Dermis lymphatic vessel endothelial cell (primary cell): Measurements from ENCODE around the gene CAPN12. TPM values are rescaled to one million over a fixed set of nuclear protein-coding genes. Genes with fewer than 3 reads are reported as not detected.

Experiments used
- total RNA-seq: library from RNA; depleted of rRNA; stranded (reverse); fragments of >200 nt; gene quantifications from 2 replicates; pipeline ENCODE4 v1.2.1, GENCODE V29; 2014

The CAPN12 gene
- total RNA-seq, result 0.22 TPM in 1 of 2 replicates, not detected in the other

GRCh38 chr19:38744298-38744681 lies at the start of gene CAPN12:
Gene CAPN12 (minus strand): TSS chr19:38744474. CDS start chr19:38744165, 309 bp downstream.

GRCh38 chr19:38788478-38789243 lies 44.4 kb upstream of the CAPN12 start, which contains the start of gene LGALS7B:
Gene LGALS7B (plus strand): TSS chr19:38789200. CDS start chr19:38789227, 27 bp downstream.

GRCh38 chr19:38773469-38774177 lies 29.3 kb upstream of the CAPN12 start, which contains the start of gene LGALS7:
Gene LGALS7 (minus strand): TSS chr19:38773517. CDS start chr19:38773492, 25 bp downstream.

Other genes starting within 250 kb of the CAPN12 start
- 0.65 TPM in 1 of 2 replicates, not detected in the other for gene MAP4K1, start 126.5 kb downstream of the CAPN12 start, total RNA-seq
- 379 and 458 TPM in 2 replicates for gene EIF3K, start 125.3 kb downstream of the CAPN12 start, total RNA-seq
- gene ACTN4, start 96.8 kb downstream of the CAPN12 start, total RNA-seq, result 128 and 135 TPM in 2 replicates
- gene LGALS7, start 29.0 kb upstream of the CAPN12 start, total RNA-seq, result not detected in 2 replicates
- 0.43 TPM in 1 of 2 replicates, not detected in the other for gene LGALS7B, start 44.7 kb upstream of the CAPN12 start, total RNA-seq
- gene LGALS4, start 68.5 kb upstream of the CAPN12 start, total RNA-seq, result 0.34 TPM in 1 of 2 replicates, not detected in the other
- gene ECH1, start 87.3 kb upstream of the CAPN12 start, total RNA-seq, result 44.8 and 52.9 TPM in 2 replicates
- 276 and 279 TPM in 2 replicates for gene HNRNPL, start 105.5 kb upstream of the CAPN12 start, total RNA-seq
- 9.9 and 10.7 TPM in 2 replicates for gene RINL, start 133.8 kb upstream of the CAPN12 start, total RNA-seq
- gene SIRT2, start 155.1 kb upstream of the CAPN12 start, total RNA-seq, result 78.6 and 82.8 TPM in 2 replicates
- 6.5 and 10.4 TPM in 2 replicates for gene NFKBIB, start 155.5 kb upstream of the CAPN12 start, total RNA-seq
- not detected in 2 replicates for gene CCER2, start 167.7 kb upstream of the CAPN12 start, total RNA-seq
- gene SARS2, start 186.3 kb upstream of the CAPN12 start, total RNA-seq, result 16.9 and 23.1 TPM in 2 replicates
- 35.8 and 37.0 TPM in 2 replicates for gene MRPS12, start 186.5 kb upstream of the CAPN12 start, total RNA-seq
- 15.8 and 23.6 TPM in 2 replicates for gene FBXO17, start 231.3 kb upstream of the CAPN12 start, total RNA-seq